Fibroblast of lung (primary cell): Measurements from ENCODE around the gene ROBO2.

ENCODE experiments used
- EZH2 ChIP-seq: IDR thresholded peaks from 2 replicates; pipeline ENCODE4 v1.5.1; 2012; ENCODE audit warnings: low read length, control low read depth, mild to moderate bottlenecking; ENCODE audit errors: missing control alignments
- TF ChIP-seq, protein P1 (sequence below), 2 donors: IDR thresholded peaks in 1 of 2; conservative IDR thresholded peaks in 1 of 2; 1 replicate in 1 of 2; 2 replicates in 1 of 2; pipeline ENCODE4 v1.5.1; 2011 to 2012; ENCODE audit warnings: low read length in 2 of 2, control low read depth in 1 of 2, inconsistent platforms in 1 of 2, low read depth in 1 of 2, mild to moderate bottlenecking in 1 of 2

DNA sequence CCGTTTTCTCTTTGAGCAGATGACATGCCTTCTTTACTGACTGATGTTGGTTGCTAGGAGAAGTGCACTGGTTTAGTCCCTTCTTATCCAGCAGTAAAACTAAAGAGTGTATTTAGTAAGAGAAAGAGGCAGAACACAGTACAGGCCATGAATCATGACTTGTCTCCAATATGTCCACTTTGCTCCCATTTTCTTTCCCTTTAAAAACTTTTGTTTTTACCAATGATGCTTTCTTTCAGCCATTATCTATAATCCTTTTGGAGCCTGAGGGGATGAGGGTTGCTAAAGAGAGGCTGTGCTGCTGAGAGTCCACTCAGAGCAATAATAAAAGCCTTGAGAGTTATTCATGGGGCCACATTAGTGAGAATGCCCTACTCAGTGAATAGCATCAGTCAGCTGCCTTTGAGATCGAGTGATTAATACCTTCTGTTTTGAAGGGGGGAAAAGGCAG lies 12.2 kb downstream of the ROBO2 start:
- TF ChIP-seq, protein P1, sequence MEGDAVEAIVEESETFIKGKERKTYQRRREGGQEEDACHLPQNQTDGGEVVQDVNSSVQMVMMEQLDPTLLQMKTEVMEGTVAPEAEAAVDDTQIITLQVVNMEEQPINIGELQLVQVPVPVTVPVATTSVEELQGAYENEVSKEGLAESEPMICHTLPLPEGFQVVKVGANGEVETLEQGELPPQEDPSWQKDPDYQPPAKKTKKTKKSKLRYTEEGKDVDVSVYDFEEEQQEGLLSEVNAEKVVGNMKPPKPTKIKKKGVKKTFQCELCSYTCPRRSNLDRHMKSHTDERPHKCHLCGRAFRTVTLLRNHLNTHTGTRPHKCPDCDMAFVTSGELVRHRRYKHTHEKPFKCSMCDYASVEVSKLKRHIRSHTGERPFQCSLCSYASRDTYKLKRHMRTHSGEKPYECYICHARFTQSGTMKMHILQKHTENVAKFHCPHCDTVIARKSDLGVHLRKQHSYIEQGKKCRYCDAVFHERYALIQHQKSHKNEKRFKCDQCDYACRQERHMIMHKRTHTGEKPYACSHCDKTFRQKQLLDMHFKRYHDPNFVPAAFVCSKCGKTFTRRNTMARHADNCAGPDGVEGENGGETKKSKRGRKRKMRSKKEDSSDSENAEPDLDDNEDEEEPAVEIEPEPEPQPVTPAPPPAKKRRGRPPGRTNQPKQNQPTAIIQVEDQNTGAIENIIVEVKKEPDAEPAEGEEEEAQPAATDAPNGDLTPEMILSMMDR (conservative IDR thresholded peaks at IDR 0.05 in 1 of 2, IDR thresholded peaks at IDR 0.05 in 1 of 2; ENCODE audit: low read depth in 1 of 2, low read length in 2 of 2) = no peak
- no peak for TF ChIP-seq EZH2
